Middle frontal gyrus (tissue), 1 donor: ENCODE measurements around the gene SPTSSB.

Experiments
- DNase-seq: peaks from one replicate; pipeline ENCODE4 v3.0.0-alpha.2; 2015; ENCODE audit warnings: low spot score; ENCODE audit errors: extremely low spot score

SPTSSB gene

GRCh38 chr3:161339517-161340500 lies 31.5 kb downstream of the SPTSSB start:
- DNase-seq, result no peak

GRCh38 chr3:161337311-161337710 lies 34.0 kb downstream of the SPTSSB start:
- DNase-seq, result no peak

GRCh38 chr3:161336661-161337060 lies 34.7 kb downstream of the SPTSSB start:
- no peak for DNase-seq

- no peak for DNase-seq
These were observed 37.6 kb downstream of the SPTSSB start for GRCh38 chr3:161333696-161334095.

GRCh38 chr3:161332792-161333191 lies 38.5 kb downstream of the SPTSSB start:
- no peak for DNase-seq

GRCh38 chr3:161325059-161325458 lies 46.3 kb downstream of the SPTSSB start:
- DNase-seq, result no peak

- DNase-seq, result no peak
These were observed 47.2 kb downstream of the SPTSSB start for GRCh38 chr3:161323926-161324621.

- no peak for DNase-seq
These were observed 48.3 kb downstream of the SPTSSB start for GRCh38 chr3:161322781-161323568.

GRCh38 chr3:161320837-161321236 lies 50.5 kb downstream of the SPTSSB start:
- DNase-seq, result no peak

GRCh38 chr3:161319867-161320266 lies 51.5 kb downstream of the SPTSSB start:
- no peak for DNase-seq

- DNase-seq, result no peak
These were observed 54.2 kb downstream of the SPTSSB start for GRCh38 chr3:161317077-161317476.

GRCh38 chr3:161316006-161316689 lies 55.2 kb downstream of the SPTSSB start:
- no peak for DNase-seq

GRCh38 chr3:161314836-161315395 lies 56.4 kb downstream of the SPTSSB start:
- DNase-seq, result no peak

- no peak for DNase-seq
These were observed 60.5 kb downstream of the SPTSSB start for GRCh38 chr3:161310649-161311423.

- DNase-seq, result no peak
These were observed 66.0 kb downstream of the SPTSSB start for GRCh38 chr3:161305095-161305991.

- DNase-seq, result no peak
These were observed 74.5 kb downstream of the SPTSSB start for GRCh38 chr3:161296814-161297213.

- no peak for DNase-seq
These were observed 76.0 kb downstream of the SPTSSB start for GRCh38 chr3:161295325-161295724.
